ENCODE measurements around the gene CPNE7.
"Not testable (repeated sequence)": the region's sequence is repeated elsewhere in the genome, so short reads cannot be mapped to it uniquely, and the experiment has no call there.

DNA sequence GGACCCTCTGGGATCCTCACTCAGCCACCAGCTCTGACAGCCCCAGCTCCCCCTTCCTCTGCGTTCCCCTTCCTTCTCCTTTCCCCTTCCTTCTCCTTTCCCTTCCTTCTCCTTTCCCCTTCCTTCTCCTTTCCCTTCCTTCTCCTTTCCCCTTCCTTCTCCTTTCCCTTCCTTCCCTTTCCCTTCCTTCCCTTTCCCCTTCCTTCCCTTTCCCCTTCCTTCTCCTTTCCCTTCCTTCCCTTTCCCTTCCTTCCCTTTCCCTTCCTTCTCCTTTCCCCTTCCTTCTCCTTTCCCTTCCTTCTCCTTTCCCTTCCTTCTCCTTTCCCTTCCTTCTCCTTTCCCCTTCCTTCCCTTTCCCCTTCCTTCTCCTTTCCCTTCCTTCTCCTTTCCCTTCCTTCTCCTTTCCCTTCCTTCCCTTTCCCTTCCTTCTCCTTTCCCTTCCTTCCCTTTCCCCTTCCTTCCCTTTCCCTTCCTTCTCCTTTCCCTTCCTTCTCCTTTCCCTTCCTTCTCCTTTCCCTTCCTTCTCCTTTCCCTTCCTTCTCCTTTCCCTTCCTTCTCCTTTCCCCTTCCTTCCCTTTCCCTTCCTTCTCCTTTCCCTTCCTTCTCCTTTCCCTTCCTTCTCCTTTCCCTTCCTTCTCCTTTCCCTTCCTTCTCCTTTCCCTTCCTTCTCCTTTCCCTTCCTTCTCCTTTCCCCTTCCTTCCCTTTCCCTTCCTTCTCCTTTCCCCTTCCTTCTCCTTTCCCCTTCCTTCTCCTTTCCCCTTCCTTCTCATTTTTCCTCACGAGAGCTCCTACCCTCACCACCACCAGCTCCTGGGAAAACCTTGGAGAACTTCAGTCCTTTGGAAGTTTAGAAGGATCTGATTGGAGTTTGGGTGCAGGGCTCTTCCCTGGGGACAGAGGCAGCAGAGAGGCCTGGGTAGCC is 59.2 kb downstream of the CPNE7 start:
- not testable (repeated sequence) for TF ChIP-seq EZH2 (IDR thresholded peaks at IDR 0.05); POLR2AphosphoS5 (IDR thresholded peaks at IDR 0.05; ENCODE audit: borderline replicate concordance, low read depth, low read length)
